Measurements from ENCODE around the gene KCNQ4.

KCNQ4 gene

DNA sequence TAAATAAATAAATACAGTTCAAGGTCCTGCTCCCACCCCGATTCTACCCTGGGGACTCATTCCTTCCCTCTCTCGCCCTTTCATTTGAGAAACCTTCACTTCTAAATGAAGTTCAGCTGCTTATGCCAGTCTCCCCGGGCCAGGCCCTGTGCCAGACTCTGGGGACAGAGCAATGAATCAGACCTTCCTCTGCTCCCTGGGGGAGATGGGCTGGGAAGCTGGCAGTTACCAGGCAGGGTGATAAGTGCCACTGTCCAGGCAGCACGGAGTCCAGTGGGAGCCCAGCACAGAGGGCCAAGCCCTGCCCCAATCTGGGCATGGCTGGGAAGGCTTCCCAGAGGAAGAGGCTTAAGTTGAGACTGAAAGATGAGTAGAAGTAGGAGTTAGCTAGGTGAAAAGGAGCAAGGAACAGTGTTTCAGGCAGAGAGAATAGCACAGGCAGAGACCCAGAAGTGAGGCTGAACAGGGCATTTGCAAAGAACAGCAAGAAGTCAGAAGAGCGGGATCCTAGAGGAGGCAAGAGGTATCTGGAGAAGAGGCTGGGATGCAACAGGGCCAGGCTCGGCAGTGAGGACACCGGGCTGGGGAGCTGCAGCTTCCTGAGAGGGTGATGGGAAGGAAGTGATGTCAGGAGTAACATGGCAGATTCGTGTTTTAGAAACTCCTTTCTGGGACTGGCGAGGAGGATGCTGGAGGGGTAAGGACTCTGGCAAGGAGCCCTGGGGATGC, 13.5 kb downstream of the KCNQ4 start:
- DNase-seq, result no peak

DNA sequence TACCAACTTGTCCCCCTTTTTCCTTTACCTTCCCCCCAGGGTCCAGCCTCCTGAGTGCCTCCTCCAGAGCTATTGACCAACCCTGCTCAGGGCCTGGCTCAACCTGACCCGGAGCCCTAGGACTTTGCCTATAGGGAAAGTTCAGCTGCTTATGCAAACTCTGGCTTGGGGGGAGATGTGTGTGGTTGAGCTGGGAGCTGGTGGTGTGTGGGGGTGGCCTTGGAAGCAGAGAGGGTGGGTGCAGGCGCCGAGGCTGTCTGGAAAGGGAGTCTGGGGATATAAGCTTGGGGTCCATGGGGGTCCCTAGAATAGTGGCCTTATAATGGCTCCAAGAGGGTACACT, 14.1 kb downstream of the KCNQ4 start:
- DNase-seq, result no peak

DNA sequence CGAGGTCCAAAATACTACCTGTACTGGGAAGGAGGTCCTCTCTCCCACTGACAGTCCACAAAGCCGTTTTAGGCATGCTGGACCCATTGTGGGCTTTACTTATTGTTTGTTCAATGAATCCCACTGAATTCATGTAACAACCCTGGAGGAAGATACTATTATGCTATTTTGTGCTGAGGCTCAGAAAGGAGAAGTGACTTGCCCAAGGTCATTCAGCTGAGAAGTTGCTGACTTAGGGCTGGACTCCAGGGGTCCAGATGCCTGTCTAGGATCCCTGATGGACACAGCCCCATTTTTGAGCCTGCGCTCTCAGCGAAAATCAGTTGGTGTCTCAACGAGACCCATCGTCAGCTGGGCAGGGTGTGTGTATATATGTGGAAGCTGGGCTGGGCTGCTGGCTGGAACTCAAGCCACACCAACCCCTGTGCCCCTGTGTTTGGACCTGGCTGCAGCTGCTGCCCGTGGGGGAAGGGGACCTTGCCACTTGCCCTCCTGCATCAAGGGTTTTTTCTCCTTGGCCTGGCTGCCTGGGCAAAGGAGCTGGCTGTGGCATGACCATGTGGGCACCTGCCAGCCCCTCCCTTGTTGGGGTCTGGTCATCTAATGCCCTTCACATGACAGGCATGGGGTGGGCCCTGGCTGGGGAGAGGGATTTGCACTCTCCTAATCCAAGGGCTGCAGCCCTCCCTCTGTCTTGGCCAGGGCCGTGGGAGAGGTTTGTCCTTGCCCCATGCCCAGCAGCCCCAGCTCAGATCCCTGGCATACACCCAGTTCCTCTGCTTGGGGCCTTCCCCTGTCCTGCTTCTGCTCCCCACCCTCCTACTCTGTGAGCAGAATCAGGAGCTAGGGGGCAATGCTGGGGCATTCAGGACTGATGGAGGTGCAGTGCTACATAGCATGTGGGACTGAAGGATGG, 15.0 kb downstream of the KCNQ4 start:
- no peak for DNase-seq

GRCh38 chr1:40799351-40799867, 15.8 kb downstream of the KCNQ4 start:
- DNase-seq, result no peak

GRCh38 chr1:40801742-40802077, 18.1 kb downstream of the KCNQ4 start:
- DNase-seq, result no peak

- peak; percentile 69 for DNase-seq
These were observed 18.6 kb downstream of the KCNQ4 start for GRCh38 chr1:40802078-40802741.

DNA sequence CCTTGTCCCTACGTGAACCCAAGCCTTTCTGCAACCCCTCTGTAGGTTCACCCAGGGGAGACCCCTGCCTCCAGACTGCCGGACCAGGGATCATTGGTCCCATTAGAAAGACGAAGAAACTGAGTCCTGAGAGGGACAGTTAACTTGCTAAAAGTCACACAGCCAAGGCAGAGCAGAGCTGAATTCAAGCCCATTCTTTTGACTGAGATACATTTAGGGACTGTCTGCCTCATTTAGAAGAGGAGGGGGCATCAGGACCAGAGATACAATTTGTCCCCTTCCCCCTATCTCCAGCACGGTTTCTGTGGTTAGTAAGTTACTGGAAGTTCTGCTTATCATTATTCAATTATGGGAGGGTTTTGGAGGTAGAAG, 19.1 kb downstream of the KCNQ4 start:
- no peak for DNase-seq

DNA sequence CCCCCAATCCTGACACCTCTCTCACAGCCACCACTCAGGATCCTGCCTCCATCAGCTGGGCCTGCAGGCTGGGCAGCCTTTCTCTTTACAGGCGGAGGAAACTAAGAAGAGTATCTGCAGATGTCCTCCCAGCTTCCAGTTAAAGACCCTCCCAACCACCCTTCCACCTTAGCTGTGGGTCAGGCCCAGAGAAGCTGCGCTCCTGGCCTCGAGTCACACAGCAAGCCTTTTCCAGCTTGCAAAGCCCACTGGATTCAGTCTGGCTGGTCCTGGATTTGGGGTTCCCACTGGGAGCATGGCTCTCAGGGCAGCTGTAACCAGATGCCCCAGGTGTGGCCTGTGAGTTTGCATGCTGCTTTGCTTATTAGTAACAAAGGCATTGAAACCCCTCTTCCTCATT, 19.9 kb downstream of the KCNQ4 start:
- no peak for DNase-seq

DNA sequence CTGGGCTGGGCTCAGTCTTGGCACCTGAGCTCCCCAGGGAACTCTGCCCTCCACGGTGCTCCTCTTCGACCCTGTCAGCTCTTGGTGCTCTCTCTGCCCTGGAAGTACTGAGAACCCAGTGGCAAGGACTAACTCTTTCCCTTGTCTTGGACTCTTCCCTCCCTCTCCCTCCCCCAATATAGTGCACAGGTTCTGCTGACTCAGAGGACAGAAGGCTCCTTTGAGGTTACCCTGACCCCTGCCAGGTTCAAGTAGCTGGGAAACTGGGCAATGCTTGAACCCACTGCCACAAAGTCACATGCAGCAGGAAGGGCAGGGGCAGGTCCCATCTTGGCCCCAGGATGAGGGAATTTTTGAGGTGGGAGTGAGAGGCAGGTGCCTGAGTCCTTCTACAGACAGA, 20.3 kb downstream of the KCNQ4 start:
- DNase-seq, result no peak

- no peak for DNase-seq
These were observed 22.7 kb downstream of the KCNQ4 start for GRCh38 chr1:40806240-40806639.

- DNase-seq, result no peak
These were observed 23.4 kb downstream of the KCNQ4 start for GRCh38 chr1:40806731-40807695.

DNA sequence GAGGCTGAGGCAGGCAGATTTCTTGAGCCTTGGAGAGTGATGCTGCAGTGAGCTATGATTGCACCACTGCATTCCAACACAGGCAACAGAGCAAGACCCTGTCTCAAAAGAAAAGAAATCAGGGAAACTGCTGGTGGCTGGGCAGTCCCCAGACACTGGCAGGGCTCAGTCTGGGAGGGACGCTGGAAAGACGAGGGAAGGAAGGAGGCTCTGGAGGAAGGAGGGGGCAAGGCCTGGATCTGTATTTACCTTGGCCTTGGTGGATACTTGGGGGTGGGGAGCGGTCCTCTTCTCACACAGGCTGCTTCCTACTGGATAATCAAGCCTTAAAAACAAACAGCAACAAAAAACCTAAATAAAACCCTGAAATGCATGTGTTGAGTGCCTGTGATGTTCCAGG, 24.4 kb downstream of the KCNQ4 start:
- DNase-seq, result no peak

GRCh38 chr1:40808444-40808843, 24.9 kb downstream of the KCNQ4 start:
- no peak for DNase-seq

DNA sequence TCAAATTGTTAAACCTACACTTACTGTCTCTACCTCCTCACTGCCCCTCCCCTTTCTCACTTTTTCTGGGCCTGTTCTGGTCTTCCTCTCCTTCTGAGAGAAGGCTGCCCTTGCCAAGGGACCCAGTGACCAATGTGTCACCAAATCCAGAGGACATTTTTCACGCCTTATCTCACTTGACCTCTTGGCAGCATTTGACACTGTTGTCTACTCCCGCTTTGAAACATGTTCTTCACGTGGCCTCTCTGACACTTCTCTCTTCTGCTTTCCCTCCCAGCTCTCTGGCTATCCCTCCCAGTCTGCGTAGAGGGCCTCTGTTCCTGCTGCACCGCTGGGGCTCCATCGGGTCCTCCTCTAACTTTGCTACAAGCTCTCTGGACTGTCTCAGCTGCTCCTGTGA, 25.3 kb downstream of the KCNQ4 start:
- no peak for DNase-seq

DNA sequence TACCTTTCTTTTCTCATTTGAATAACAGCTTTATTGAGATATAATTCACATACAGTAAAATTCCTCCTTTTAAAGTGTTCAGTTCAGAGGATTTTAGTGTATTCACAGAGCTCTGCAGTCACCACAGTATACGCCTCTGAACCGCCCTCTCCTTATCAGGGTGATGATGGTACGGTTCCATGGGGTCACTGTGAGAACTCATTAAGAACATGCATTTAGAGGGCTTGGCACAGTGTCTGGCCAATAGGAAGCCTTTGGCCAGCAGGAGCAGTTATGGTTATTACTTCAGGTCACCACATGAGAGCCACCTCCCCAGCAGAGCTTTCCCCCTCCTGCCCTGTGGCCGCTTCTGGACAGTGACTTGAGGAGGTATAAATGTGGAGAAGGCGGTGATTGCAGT, 27.3 kb downstream of the KCNQ4 start:
- DNase-seq, result no peak

GRCh38 chr1:40815420-40815819, 31.8 kb downstream of the KCNQ4 start:
- DNase-seq, result no peak

GRCh38 chr1:40817791-40818263, 34.2 kb downstream of the KCNQ4 start:
- no peak for DNase-seq

DNA sequence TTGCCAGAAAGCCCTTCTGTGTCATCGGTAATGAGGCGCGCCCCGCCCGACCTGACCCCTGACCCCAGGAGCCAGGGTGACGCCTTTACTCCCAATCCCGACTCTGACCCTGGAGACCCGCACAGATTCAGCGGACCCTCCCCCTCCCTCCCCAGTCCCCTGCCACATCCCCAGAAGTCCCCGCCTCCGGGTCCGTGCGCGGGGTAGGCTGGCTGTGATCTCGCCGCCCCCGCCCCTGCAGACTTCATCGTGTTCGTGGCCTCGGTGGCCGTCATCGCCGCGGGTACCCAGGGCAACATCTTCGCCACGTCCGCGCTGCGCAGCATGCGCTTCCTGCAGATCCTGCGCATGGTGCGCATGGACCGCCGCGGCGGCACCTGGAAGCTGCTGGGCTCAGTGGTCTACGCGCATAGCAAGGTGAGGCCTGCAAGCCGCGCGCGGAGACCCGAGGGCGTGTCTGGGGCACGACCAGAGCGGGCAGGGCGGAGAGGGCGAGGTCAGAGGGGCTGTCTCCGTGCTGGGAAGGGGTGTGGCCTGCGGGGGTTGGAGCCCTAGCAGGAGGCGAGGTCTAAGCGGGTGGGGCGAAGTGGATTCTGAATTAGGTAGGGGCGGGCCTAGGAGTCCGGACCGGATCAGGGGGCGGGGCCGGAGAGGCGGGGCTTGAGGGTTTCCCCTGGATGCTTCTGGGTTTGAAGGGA, 34.8 kb downstream of the KCNQ4 start:
- DNase-seq, result peak; percentile 69

GRCh38 chr1:40819101-40819500, 35.5 kb downstream of the KCNQ4 start:
- DNase-seq, result no peak

- no peak for DNase-seq
These were observed 36.7 kb downstream of the KCNQ4 start for GRCh38 chr1:40820251-40820797.

GRCh38 chr1:40820911-40821693, 37.5 kb downstream of the KCNQ4 start:
- DNase-seq, result peak; percentile 45

Measured in NCI-H345 (cell line).